H54 (cell line): ENCODE data around the gene KLHL1.

ENCODE experiments used
- DNase-seq: peaks from one replicate; pipeline ENCODE4 v3.0.0; 2011; ENCODE audit warnings: low spot score, mixed read lengths; ENCODE audit not compliant: insufficient read length
- FAIRE-seq: peaks from 3 replicates; lab custom pipeline; 2011; peaks lifted over from hg19 to GRCh38; lab: Jason Lieb, UNC
- POLR2A ChIP-seq: IDR thresholded peaks from 2 replicates; pipeline ENCODE4 v1.6.1; 2011; ENCODE audit warnings: low read depth, mild to moderate bottlenecking, low read length

KLHL1 gene

GRCh38 chr13:69654392-69654791 lies 453.9 kb downstream of the KLHL1 start:
- FAIRE-seq, result no peak
- DNase-seq, result no peak
- TF ChIP-seq POLR2A, result no peak
